ENCODE data around the gene GRAMD1B. TPM values are rescaled to one million over a fixed set of nuclear protein-coding genes. Genes with fewer than 3 reads are reported as not detected.

GRAMD1B gene
- total RNA-seq, 4 donors from 2014 or later, result 1.8 to 4.0 (median 3.0) TPM

DNA sequence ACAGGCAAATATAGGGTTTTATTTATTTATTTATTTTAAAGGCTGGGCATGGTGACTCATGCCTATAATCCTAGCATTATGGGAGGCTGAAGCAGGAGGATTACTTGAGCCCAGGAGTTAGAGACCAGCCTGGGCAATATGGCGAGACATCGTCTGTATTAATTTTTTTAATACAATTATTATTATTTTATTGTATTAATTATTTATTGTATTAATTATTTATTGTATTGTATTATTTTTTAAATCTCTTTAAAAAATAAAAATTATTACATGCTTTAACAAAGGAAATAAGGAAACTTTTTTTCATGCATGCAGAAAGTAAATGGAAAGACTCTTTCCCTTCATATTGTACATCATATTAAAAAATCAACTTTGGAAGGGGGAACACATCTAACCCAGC, 220.8 kb downstream of the GRAMD1B start:
- H3K4me1 ChIP-seq, result peaks cover 0 to 26% (median 7%) of the 10 kb centered on the region in 3 donors
- no peaks in the 10 kb centered on the region for H3K36me3 ChIP-seq
- ATAC-seq, result no peak
- WGBS, 2 donors (ENCODE audit: low coverage in 1 of 2), result 92 to 97% methylated on average over 2 of the region's 2 CpGs
- no peak for TF ChIP-seq POLR2AphosphoS5 (IDR thresholded peaks at IDR 0.05)
- TF ChIP-seq, protein P1, sequence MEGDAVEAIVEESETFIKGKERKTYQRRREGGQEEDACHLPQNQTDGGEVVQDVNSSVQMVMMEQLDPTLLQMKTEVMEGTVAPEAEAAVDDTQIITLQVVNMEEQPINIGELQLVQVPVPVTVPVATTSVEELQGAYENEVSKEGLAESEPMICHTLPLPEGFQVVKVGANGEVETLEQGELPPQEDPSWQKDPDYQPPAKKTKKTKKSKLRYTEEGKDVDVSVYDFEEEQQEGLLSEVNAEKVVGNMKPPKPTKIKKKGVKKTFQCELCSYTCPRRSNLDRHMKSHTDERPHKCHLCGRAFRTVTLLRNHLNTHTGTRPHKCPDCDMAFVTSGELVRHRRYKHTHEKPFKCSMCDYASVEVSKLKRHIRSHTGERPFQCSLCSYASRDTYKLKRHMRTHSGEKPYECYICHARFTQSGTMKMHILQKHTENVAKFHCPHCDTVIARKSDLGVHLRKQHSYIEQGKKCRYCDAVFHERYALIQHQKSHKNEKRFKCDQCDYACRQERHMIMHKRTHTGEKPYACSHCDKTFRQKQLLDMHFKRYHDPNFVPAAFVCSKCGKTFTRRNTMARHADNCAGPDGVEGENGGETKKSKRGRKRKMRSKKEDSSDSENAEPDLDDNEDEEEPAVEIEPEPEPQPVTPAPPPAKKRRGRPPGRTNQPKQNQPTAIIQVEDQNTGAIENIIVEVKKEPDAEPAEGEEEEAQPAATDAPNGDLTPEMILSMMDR (IDR thresholded peaks at IDR 0.05), result no peak
- no peak for TF ChIP-seq EP300 (IDR thresholded peaks at IDR 0.05)
- TF ChIP-seq POLR2A (IDR thresholded peaks at IDR 0.05), result no peak
- no peak overlapping the region for H3K4me3 ChIP-seq
- peaks cover 74% of the 10 kb centered on the region for H3K27me3 ChIP-seq
- no peak overlapping the region for H3K27ac ChIP-seq
- H3K9me3 ChIP-seq, result no peaks in the 10 kb centered on the region

DNA sequence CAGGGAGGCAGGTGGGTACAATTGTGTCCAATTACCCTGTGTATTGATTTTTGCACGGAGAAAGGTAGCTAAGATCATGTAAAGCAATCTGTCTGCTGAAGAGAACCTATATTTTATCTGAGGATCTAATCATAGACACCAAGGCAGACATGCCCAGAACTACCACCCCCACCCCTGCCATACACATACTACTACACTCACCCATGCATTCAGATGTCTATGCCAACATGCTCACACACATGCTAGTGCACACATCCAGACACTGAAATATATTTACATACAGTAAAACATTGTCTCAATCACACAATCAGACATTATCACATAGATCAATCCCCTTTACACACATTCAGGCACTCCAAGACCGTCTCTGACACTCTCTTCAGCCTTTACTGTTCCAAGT, 222.5 kb downstream of the GRAMD1B start:
- Histone ChIP-seq H3K36me3 (no peaks in the 10 kb centered on the region), H3K4me1 (peaks cover 0 to 26% (median 7%) of the 10 kb centered on the region in 3 donors), H3K4me3 (no peak overlapping the region), H3K27me3 (peaks cover 84% of the 10 kb centered on the region), H3K27ac (no peak overlapping the region), H3K9me3 (no peaks in the 10 kb centered on the region)
- TF ChIP-seq, protein P1 (IDR thresholded peaks at IDR 0.05), result no peak
- TF ChIP-seq EP300 (IDR thresholded peaks at IDR 0.05) (no peak), POLR2A (IDR thresholded peaks at IDR 0.05) (no peak), POLR2AphosphoS5 (IDR thresholded peaks at IDR 0.05) (no peak)
- no peak for ATAC-seq
- 74% methylated on average over 2 of the region's 2 CpGs; no CpG with 5 or more reads in 1 of the 2 donors for WGBS, 2 donors (ENCODE audit: low coverage in 1 of 2)

DNA sequence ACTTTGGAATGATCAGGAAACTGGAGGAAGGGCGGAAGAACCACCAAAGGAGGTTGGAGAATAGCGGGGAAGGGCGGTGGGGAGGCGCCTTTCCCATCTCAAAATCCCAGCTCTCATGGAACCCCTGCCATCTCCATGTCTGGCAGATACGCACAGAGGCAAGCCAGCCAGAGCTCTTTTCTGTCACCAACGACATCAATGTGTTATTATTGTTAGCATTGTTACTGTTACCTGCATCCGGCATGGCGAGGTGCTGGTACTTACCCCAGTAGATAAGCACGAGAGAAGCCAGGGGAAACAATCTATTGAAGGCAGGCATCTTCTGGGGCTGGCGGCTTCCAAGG, 223.4 kb downstream of the GRAMD1B start:
- WGBS, 2 donors (ENCODE audit: low coverage in 1 of 2), result 4 to 8% methylated on average over 5 to 6 of the region's 10 CpGs
- Histone ChIP-seq H3K4me3 (peak overlapping the region in 1 of 2 donors; percentile 58), H3K9me3 (no peaks in the 10 kb centered on the region), H3K36me3 (no peaks in the 10 kb centered on the region), H3K27me3 (peaks cover 82% of the 10 kb centered on the region), H3K27ac (no peak overlapping the region), H3K4me1 (peaks cover 0 to 26% (median 7%) of the 10 kb centered on the region in 3 donors)
- no peak for ATAC-seq
- TF ChIP-seq, protein P1 (IDR thresholded peaks at IDR 0.05), result no peak
- TF ChIP-seq POLR2A (IDR thresholded peaks at IDR 0.05), result no peak
- TF ChIP-seq EP300 (IDR thresholded peaks at IDR 0.05), result no peak
- TF ChIP-seq POLR2AphosphoS5 (IDR thresholded peaks at IDR 0.05), result no peak

DNA sequence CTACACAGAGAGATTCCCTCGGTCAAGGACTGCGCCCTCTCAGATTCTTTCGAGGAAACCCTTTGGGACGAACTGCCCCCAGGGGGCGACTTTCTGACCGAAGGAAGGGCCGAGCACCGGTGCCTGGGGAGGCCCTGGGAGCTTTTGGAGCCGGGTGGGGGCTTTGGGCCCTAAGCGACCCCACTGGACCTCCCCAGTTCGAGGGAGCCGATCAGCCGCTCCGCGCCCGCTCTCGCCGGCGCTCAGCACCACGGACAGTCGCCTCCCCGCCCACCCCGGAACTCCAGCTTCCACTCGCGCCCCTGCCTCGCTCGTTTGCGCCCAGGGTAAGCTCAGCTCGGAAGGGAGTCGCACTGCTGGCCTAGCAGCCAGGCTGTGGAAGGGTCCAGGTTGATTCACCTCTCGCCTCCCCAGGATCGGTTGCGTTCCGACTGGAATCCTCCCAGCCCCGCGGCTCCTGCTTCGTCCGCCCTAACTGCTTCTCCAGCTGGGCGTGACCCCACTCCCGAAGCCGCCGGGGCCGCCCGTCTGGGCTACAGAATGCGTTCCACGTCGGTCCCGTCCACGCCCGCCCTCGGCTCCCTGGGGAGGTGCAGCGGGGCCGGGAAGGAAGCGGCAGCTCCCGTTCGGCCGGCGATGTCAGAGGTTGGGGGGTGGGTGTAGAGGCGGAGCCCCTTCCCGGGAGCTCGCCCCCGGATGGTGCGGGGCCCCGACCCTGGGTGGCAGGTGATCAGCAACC, 223.9 kb downstream of the GRAMD1B start:
- Histone ChIP-seq H3K9me3 (no peaks in the 10 kb centered on the region), H3K4me1 (peaks cover 0 to 26% (median 7%) of the 10 kb centered on the region in 3 donors), H3K27me3 (peaks cover 77% of the 10 kb centered on the region), H3K27ac (peak overlapping the region in 2 of 4 donors; percentile 18 to 59), H3K4me3 (peak overlapping the region; percentile 24 to 58), H3K36me3 (no peaks in the 10 kb centered on the region)
- WGBS, 2 donors (ENCODE audit: low coverage in 1 of 2), result no CpG with 5 or more reads among the region's 64 CpGs
- TF ChIP-seq POLR2AphosphoS5 (IDR thresholded peaks at IDR 0.05) (no peak), EP300 (IDR thresholded peaks at IDR 0.05) (no peak), POLR2A (IDR thresholded peaks at IDR 0.05) (no peak)
- TF ChIP-seq, protein P1 (IDR thresholded peaks at IDR 0.05), result no peak
- peak; percentile 69 for ATAC-seq

DNA sequence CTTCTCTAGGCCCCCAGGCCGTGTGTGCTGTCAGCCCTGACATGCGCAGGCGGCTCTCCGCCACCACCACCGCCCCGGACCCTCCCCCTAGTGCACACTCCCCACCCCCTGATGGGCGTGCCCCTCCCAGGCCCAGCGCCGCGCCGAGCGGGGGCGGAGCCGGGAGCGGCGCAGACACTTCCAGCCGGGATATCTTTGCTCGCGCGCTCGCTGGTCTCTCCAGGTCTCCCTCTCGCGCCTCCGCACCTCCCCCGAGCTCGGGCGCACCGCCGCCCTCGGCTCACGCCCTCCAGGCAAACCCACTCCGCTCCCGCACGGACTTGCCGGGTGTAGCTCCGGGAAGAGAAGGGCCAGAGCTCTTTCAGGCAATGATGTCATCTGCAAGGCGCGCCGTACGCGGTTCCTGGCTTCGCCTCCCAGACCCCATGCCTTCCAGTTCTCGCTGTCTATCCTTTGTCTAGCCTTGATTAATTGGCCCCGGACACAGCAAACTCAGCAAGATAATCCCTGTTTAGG, 224.6 kb downstream of the GRAMD1B start, which contains the start of gene SCN3B:
Gene SCN3B, minus strand, starts transcription at position 59 of the 516 bp plus-strand sequence. CDS start 823 bp downstream, outside the sequence.
- Histone ChIP-seq H3K27me3 (peaks cover 75% of the 10 kb centered on the region), H3K9me3 (no peaks in the 10 kb centered on the region), H3K27ac (peak within 1 kb of the TSS in 3 of 4 donors; percentile 2 to 59 (median 18)), H3K4me3 (peak within 1 kb of the TSS; percentile 24 to 58), H3K4me1 (peaks cover 0 to 26% (median 7%) of the 10 kb centered on the region in 3 donors), H3K36me3 (no peaks in the 10 kb centered on the region)
- no peak for TF ChIP-seq EP300 (IDR thresholded peaks at IDR 0.05)
- TF ChIP-seq, protein P1 (IDR thresholded peaks at IDR 0.05), result no peak
- TF ChIP-seq POLR2A (IDR thresholded peaks at IDR 0.05), result no peak
- TF ChIP-seq POLR2AphosphoS5 (IDR thresholded peaks at IDR 0.05), result peak; percentile 24
- ATAC-seq, result peak; percentile 83
- 0% methylated on average over 2 of the region's 44 CpGs; no CpG with 5 or more reads in 1 of the 2 donors for WGBS, 2 donors (ENCODE audit: low coverage in 1 of 2)
